Midbrain (tissue), 1 donor: ENCODE measurements around the gene ULK3.

Experiments used
- DNase-seq: peaks from one replicate; lab custom pipeline; 2025; lab: John Stamatoyannopoulos, UW

ULK3 gene

DNA sequence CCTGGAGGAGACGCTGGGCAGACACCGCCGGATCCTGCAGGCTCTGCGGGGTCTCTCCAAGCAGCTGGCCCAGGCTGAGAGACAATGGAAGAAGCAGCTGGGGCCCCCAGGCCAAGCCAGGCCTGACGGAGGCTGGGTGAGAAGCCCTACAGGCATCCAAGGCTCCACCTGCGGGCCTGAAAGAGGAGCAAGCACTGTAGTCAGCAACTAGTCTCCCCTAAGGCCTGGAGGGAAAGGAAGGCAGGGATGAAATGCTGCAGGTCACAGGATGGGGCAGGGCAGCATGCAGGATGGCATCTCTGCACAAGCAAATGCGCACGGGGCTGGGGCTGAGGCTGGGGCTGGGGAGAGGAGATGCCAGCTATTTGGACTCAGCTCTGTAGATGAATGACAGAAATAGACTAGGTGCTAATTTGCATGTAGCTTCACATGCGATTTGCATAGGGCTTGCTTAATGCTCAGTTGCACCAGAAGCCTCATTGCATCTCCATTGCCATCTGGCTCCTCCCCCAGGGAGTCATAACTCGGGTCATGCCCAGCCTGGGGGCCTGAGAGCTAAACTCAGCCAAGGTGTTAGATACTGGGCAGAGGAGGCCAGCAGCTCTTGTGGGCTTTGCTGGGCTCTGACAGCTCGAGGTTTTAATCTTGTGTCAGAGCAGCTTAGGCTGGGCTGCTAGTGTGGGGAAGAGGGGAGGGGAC is 21.7 kb downstream of the ULK3 start:
- no peak for DNase-seq

DNA sequence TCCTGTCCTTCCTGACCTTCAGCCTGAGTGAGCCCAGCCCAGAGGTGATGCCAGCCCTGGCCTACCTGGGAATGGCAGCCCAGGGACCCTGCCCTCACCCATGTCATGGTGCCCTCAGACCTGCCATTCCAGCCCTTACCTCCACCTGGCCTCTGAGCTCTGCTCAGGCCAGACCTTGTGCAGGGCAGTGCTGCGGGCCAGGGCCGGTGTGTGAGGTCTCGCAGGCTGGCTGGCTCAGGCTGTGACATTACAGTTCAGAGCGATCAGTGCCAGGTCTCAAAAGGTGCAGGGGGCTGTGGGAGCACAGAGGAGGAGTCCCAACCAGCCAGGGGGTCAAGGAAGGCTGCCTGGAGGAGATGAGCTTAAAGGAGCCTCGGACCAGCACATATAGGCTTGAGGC is 22.9 kb downstream of the ULK3 start:
- DNase-seq, result no peak

DNA sequence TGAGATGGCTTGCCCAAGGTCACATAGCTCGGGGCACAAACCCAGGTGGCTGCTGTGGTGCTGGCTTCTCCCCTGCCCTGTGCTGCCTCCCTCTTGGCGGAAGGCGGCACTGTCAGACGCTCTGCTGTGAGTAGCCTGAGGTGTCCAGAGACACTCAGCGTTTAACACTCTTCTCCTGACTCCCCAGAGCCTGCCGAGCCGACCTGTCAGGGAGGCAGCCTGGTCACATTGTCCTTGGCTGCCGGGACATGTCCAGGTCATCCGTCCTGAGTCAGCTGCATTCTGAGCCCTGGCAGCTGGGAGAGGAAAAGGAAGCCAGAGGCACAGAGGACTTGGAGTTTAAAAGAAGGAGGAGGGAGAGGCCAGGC is 25.6 kb downstream of the ULK3 start:
- DNase-seq, result no peak

DNA sequence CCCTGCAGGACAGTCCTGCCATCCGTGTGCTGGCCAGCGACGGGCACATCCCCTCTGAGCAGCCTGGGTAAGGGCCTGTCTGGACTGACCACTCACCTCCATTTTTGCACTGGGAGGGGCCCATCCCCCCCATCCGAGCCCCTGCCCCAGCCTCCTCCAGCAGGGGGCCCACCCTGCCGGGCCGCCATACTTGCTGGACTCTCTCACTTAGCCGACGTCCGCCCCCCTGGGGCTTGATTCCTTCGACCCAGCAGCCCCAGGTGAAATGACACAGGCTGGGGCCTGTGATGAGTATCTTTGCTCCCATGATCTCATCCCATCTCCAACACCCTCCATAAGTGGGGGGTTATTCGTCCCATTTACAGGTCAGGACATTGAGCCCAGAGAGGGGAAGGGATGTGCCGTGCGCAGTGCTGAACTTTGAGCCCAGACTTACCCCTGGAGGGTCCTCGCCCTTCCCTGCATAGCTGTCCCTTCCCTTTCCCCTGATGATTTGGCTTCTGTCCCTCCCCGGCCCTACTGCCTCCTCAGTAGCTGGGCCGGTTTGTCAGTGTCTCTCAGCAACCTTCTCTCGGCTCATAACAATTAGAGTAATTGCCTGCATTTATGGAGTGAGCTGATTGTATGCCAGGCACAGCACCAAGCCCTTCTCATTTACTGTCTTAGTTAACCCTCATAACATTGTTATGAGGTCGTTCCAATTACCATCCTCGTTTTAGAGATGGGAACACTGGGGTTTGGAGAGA is 26.2 kb downstream of the ULK3 start:
- no peak for DNase-seq

DNA sequence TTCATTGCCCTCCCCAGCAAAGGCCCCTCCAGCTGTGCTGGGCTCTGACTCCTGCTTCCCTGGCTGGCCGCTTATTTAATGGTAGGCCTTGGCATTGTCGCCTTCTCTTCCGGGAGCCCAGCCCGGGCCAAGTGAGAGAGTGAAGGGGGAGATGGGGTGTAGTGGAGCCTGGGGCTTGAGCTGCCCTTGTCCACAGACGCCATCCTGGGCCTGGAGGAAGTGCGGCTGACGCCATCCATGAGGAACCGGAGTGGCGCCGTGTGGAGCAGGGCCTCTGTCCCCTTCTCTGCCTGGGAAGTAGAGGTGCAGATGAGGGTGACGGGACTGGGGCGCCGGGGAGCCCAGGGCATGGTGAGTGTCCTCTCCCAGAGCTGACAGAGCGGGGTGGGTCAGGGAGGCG is 27.0 kb downstream of the ULK3 start:
- DNase-seq, result no peak

DNA sequence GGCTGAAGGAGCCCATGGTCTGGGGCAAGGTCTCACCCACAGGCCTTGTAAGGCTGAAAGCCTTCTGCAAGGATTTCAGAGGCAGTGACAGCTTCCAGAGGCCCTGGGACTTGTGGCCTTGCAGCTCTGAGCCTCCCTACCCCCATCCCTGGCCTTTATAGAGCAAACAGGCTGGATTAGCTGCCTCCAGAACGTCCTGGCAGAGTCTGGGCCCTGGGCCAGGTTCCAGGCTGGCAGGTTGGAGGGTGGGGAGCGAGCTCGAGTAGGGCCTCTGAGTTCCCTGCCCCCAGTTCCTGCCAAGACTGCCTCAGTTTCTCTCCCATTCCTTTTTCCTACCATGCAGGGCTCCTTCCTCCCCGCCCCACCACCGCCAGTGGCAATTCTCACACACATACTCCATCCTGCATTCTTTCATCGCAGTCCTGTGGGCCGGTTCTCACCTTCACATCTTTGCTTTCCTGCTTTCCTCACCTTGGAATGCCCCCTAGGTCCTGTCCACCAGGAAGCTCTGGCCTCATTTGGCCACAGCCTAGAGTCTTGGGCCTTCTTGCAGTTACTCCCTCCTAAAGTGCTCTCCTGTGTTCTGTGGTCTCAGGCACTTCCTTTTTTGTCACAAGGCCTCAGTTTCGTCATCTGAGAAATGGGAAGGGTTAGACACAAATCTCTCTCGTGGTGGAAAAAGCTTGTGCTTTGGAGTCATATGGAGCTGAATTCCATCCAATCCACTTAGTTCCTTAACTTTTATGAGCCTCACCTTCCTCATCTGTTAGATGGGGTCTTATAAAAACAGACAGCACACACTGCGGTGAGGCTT is 27.6 kb downstream of the ULK3 start:
- DNase-seq, result no peak

DNA sequence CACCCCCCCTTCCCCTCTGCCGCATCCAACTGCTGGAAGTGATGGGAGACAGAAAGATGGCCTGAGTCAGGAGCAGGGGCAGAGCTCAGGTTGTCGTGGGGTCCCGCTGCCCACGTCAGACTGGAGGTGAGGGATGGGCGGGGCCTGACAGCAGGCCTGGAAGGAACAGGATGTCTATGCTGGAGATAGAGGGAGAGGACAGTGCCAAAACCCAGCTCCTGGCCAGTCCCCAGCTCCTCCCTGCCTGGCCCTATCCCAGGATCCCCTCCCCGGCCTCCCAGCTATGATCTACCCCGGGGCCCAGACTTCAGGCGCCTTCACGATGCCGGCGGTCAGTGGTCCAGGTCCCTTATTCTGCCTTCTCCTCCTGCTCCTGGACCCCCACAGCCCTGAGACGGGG is 30.4 kb downstream of the ULK3 start, which contains the start of gene LMAN1L:
LMAN1L (plus strand) TSS at position 303 of the 400 bp plus-strand sequence; CDS start at position 323, 20 bp downstream.
- DNase-seq, result no peak

DNA sequence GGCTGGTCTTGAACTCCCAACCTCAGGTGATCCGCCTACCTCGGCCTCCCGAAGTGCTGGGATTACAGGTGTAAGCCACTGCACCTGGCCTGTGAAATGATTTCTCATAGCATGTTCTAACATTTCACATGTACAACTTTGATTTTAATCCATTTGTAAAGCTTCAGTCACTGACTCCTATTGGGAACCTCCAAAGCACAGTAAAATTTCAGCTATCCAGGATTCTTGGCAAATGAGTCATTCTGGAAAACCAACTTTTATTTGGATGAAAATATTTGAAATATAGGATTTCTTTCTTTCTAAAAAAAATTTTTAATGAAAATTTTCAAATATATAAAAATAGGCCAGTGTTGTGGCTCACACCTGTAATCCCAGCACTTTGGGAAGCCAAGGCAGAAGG is 33.0 kb downstream of the ULK3 start:
- no peak for DNase-seq

DNA sequence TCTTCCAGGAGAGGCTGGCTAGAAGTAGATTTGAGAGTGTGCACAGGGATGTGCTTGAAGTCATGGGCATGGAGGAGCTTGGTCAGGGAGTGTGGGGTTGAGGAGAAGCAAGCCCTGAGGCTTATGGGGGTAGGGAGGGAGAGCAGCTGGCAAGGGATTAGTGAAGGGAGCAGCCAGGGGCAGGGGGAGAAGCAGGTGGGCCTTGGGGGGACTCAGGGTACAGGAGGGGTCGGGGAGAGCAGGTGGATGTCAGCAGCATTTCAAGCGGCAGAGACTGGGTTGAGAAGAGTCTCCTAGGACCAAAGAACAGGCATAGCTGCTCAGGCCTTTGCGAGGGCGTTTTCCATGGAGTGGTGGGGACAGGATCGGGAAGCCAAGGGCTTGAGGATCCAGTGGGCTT is 33.7 kb downstream of the ULK3 start:
- DNase-seq, result no peak

DNA sequence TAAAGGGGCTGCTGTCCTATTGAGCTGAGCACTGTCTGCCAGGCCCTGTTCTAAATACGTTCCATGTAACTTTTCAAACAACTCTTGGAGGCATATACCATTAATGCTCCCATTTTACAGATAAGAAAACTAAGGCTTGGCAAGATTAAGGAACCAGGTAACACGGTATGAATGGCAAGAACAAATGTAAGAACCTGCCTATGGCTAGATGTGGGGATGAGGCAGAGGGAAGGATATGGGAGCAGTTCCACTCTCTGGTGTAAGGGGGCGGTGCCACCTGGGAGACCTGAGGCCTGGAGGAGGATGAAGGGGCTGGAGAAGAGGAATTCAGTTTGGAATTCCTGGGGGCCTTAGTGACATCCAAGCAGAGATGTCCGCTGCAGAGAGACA is 34.1 kb downstream of the ULK3 start:
- DNase-seq, result no peak

DNA sequence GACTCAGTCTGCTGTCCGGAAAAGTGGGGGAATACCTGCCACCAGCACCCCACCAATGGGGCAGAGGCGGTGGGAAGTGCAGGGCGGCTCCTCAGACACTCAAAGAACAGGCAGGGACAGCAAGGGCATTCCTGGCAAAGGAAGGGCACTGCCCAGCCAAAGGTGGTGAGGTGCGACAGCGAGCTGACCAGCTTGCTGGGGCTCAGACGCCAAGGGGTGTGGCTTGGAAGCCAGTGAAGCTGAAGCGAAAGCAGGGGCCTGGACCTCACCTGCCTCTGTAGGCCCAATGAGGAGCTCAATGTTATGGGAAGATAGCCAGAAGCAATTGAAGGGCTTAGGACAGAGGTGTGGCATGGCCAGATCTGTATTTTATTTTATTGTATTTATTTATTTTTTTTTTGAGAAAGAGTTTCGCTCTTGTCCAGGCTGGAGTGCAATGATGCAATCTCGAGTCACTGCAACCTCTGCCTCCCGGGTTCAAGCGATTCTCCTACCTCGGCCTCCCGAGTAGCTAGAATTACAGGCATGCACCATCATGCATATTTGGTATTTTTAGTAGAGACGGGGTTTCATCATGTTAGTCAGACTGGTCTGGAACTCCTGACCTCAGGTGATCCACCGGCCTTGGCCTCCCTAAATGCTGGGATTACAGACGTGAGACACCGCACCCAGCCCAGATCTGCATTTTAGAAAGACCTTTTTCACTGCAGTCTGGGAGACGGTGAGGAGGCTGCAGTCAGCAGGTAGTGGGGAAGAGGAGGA is 34.7 kb downstream of the ULK3 start:
- no peak for DNase-seq

DNA sequence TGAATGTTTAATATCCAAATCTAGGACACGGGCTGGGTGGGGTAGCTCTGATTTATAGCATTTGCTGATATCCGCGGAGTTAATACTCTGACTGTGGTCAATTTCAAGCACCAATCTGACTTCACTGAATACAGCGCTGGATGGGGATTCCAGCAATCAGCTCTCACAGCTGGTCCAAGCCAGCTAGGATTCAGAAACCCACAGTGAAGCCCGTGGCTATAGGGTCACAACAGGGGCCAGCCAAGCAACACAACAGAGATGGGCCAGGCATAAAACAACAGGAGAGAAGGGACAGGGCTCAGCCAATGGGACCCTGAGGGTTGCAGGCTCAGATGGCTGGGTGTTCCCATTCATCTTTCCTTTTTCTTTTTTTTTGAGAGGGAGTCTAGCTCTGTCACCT is 35.7 kb downstream of the ULK3 start:
- DNase-seq, result no peak

DNA sequence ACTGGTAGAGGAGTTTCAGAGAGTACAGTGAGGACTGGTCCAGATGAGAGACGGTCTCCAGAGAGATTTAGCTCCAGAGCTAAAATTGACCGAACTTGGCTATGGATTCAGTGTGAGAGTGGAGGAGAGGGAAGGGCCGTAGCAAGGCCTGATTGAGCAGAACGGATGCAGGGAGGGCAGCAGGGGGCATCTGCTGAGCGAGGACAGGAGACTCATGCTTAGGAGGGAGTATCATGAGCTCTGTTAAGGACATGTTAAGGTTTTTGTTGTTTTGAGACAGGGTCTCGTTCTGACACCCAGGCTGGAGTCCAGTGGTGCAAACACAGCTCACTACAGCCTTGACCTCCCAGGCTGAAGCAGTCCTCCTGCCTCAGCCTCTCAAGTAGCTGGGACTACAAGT is 38.0 kb downstream of the ULK3 start:
- no peak for DNase-seq

DNA sequence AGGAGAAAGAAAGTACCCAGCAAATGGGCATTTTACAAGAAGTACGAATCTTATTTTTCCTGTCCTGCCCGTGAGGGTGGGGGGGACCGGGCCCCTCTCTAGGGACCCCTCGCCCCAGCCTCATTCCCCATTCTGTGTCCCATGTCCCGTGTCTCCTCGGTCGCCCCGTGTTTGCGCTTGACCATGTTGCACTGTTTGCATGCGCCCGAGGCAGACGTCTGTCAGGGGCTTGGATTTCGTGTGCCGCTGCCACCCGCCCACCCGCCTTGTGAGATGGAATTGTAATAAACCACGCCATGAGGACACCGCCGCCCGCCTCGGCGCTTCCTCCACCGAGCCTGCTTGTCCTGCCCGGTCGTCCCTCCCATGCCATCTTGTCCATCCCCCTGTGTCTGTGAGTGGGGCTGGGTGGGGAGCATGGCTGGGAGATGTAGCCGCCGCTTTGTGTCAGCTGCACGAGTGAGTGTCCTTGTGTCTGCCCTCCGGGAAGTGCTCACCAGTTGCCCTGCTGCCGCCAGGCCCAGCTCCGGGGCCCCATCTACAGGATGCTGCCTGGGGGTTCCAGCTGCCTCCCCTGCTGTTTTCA is 40.0 kb downstream of the ULK3 start:
- DNase-seq, result no peak

DNA sequence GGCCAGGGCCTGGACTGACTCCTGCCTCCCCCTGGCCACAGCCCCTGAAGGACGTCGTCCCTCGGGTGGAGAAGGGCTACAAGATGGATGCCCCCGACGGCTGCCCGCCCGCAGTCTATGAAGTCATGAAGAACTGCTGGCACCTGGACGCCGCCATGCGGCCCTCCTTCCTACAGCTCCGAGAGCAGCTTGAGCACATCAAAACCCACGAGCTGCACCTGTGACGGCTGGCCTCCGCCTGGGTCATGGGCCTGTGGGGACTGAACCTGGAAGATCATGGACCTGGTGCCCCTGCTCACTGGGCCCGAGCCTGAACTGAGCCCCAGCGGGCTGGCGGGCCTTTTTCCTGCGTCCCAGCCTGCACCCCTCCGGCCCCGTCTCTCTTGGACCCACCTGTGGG is 40.7 kb downstream of the ULK3 start:
- no peak for DNase-seq

DNA sequence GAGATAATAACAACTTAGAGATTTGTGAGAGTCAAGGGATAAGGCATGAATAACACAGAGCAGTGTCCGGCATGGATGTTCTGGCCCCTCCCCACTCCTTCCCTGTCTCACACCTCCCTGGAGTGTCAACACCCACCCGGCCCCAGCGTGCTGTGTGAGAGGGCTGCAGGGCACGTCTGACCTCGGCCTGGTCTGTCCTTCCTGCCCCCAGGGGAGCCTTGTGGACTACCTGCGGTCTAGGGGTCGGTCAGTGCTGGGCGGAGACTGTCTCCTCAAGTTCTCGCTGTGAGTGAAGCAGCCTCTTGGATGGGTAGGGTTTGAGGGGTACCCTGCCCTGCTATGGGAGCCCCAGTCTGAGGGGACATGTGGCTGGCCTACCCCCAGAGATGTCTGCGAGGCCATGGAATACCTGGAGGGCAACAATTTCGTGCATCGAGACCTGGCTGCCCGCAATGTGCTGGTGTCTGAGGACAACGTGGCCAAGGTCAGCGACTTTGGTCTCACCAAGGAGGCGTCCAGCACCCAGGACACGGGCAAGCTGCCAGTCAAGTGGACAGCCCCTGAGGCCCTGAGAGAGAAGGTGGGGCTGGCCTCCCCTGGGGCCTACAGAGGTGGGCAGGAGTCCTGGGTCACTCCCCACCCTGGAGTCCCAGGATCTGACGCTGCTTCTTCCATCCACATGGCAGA is 41.5 kb downstream of the ULK3 start:
- no peak for DNase-seq

DNA sequence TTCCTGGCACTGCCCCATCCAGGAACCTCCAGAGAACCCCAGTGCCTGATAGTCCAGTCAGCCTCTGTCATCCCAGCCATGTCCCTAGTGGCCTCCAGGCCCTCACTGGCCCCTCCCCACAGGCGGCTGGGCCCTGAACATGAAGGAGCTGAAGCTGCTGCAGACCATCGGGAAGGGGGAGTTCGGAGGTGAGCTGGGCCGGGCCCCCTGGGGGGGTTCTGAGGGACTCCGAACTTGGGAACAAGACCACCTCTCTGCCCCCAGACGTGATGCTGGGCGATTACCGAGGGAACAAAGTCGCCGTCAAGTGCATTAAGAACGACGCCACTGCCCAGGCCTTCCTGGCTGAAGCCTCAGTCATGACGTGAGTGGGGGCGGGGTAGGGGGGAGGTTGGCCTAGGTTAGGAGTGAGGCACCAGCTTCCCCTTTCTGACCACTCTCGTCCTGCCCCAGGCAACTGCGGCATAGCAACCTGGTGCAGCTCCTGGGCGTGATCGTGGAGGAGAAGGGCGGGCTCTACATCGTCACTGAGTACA is 42.3 kb downstream of the ULK3 start:
- no peak for DNase-seq

DNA sequence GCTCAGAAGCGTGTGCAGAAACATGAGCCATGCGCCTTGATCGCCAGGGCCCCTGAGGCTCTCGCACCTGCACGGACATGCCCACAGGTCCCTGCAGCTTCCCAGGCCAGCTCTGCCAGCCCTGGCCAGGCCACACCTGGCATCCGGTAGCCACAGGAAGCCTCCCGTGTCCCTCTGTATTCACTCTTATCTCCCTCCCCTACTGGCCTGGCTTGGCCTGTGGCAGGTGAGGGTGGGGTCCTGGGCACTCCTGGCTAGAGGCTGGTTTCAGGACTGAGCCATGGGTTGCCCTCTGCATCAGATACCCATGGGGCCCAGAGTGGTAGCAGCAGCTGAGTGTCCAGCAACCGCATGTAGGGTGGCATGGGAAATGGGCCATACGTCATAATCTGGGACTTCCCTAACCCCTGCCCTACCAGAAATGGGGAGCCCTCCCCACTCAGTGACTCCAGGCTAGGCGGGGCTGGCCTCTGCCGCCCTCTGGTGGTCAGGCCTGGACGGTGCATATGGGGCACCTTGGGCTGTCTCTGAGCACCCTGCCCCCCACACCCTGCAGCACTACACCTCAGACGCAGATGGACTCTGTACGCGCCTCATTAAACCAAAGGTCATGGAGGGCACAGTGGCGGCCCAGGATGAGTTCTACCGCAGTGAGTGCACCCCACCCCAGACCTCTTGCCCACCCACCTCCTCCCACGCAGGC is 42.9 kb downstream of the ULK3 start:
- peak; percentile 68 for DNase-seq

DNA sequence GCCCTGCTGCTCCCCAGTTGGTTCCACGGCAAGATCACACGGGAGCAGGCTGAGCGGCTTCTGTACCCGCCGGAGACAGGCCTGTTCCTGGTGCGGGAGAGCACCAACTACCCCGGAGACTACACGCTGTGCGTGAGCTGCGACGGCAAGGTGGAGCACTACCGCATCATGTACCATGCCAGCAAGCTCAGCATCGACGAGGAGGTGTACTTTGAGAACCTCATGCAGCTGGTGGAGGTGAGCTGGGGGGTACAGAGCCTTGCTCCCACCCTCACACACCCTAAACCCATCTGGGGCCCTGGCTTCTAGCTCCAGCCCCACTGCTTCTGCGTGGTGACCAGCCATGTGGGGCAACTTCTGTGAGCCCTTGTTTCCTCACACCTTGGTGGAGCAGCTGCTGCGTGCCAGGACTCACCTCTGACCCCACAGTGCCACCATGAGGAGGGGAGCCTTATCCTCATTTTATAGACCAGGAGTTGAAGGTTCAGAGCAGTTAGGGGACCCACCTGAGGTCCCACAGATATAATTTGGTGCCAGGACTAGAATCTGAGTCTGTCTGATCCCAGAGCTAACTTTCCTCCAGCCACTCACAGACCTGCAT is 43.6 kb downstream of the ULK3 start:
- no peak for DNase-seq
